ENCODE data around the gene NCR1.
"Not testable (repeated sequence)": the region's sequence is repeated elsewhere in the genome, so short reads cannot be mapped to it uniquely, and the experiment has no call there.

NCR1 gene

DNA sequence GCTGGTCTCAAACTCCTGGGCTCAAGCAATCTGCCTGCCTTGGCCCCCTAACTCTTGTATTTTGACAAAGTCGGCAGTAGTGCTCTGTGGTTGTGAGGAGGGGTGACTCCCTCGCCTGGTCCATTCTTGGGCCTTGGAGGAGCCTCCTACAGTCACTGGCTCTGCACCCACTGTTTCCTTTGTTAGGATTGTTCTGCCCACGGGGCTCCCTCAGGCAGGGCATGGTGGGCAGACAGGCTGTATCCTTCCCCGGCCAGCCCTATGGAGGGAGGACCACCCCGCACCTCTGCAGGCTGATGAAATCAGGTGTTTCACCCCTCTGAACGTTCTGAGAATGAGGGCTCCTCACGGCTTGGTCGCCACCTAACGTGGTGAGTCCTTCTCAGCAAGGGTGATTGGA lies 22.7 kb upstream of the NCR1 start:
- Histone ChIP-seq H3K4me3 (ENCODE audit: low read depth in 1 of 2, low read length in 2 of 2) (no peak overlapping the region), H3K27me3 (ENCODE audit: control insufficient read depth in 1 of 2, insufficient read depth in 2 of 2, low read length in 2 of 2) (no peaks in the 10 kb centered on the region), H3K9ac (ENCODE audit: low read depth in 1 of 2, low read length in 2 of 2) (no peak overlapping the region), H3K27ac (ENCODE audit: low read depth, low read length) (no peak overlapping the region), H3K9me3 (ENCODE audit: control insufficient read depth in 1 of 2, low read length in 2 of 2) (no peaks in the 10 kb centered on the region), H3K36me3 (ENCODE audit: control insufficient read depth in 1 of 2, insufficient read depth in 2 of 2, low read length in 2 of 2) (no peaks in the 10 kb centered on the region), H3K4me1 (ENCODE audit: control insufficient read depth in 1 of 2, insufficient read depth in 2 of 2, low read length in 2 of 2) (no peaks in the 10 kb centered on the region)

DNA sequence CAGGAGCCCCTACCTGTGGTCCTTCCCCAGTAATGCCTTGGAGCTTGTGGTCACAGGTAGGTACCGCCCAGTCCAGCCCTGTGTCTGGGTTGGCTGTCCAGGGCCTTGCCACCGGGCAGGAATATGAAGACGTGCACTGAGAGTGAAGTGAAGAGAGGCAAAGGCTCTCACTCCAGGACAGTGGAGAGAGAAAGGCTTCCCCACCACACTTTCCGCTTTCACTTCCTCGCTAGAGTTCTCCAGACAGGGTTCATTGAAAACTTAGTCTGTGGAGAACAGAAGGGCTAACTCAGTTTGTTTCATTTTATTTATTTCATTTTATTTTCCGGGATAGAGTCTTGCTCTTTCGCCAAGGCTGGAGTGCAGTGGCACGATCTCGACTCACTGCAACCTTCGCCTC lies 17.7 kb upstream of the NCR1 start:
- Histone ChIP-seq H3K27ac (ENCODE audit: low read depth, low read length) (no peak overlapping the region), H3K4me1 (ENCODE audit: control insufficient read depth in 1 of 2, insufficient read depth in 2 of 2, low read length in 2 of 2) (no peaks in the 10 kb centered on the region), H3K4me3 (ENCODE audit: low read depth in 1 of 2, low read length in 2 of 2) (no peak overlapping the region), H3K27me3 (ENCODE audit: control insufficient read depth in 1 of 2, insufficient read depth in 2 of 2, low read length in 2 of 2) (no peaks in the 10 kb centered on the region), H3K36me3 (ENCODE audit: control insufficient read depth in 1 of 2, insufficient read depth in 2 of 2, low read length in 2 of 2) (no peaks in the 10 kb centered on the region), H3K9me3 (ENCODE audit: control insufficient read depth in 1 of 2, low read length in 2 of 2) (peaks cover 0 to under 1% of the 10 kb centered on the region in 2 donors), H3K9ac (ENCODE audit: low read depth in 1 of 2, low read length in 2 of 2) (no peak overlapping the region)

DNA sequence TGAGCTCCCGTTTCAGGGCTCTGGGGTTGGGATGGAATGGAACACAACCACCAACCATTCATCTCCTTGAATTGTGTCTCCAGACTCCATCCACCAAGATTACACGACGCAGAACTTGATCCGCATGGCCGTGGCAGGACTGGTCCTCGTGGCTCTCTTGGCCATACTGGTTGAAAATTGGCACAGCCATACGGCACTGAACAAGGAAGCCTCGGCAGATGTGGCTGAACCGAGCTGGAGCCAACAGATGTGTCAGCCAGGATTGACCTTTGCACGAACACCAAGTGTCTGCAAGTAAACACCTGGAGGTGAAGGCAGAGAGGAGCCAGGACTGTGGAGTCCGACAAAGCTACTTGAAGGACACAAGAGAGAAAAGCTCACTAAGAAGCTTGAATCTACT lies 16.4 kb upstream of the NCR1 start:
- Histone ChIP-seq H3K4me1 (ENCODE audit: control insufficient read depth in 1 of 2, insufficient read depth in 2 of 2, low read length in 2 of 2) (no peaks in the 10 kb centered on the region), H3K4me3 (ENCODE audit: low read depth in 1 of 2, low read length in 2 of 2) (no peak overlapping the region), H3K36me3 (ENCODE audit: control insufficient read depth in 1 of 2, insufficient read depth in 2 of 2, low read length in 2 of 2) (no peaks in the 10 kb centered on the region), H3K27me3 (ENCODE audit: control insufficient read depth in 1 of 2, insufficient read depth in 2 of 2, low read length in 2 of 2) (no peaks in the 10 kb centered on the region), H3K9ac (ENCODE audit: low read depth in 1 of 2, low read length in 2 of 2) (no peak overlapping the region), H3K27ac (ENCODE audit: low read depth, low read length) (no peak overlapping the region), H3K9me3 (ENCODE audit: control insufficient read depth in 1 of 2, low read length in 2 of 2) (peaks cover 0 to 5% of the 10 kb centered on the region in 2 donors)

DNA sequence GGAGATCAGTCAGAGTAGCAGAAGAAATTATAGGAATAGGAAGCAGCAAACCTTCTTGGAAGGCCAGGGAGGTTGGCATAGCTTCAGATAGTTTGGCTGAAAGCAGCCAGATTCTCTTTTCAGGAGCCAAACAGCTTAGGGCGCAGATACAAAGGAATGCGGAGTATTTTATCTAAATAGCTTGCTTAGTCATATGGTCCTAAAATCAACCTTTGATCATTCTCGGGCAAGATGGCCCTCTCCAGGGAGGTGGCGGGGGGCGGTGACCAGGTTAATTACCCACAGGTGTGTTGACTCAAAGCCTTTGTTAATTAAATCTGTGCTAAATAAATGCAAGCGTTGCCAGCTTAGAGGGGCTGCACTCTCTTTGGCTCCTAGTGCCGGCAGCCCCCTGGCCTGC lies 12.5 kb upstream of the NCR1 start:
- H3K4me1 ChIP-seq (ENCODE audit: control insufficient read depth in 1 of 2, insufficient read depth in 2 of 2, low read length in 2 of 2): no peaks in the 10 kb centered on the region
- peaks cover 0 to 5% of the 10 kb centered on the region in 2 donors for H3K9me3 ChIP-seq (ENCODE audit: control insufficient read depth in 1 of 2, low read length in 2 of 2)
- H3K4me3 ChIP-seq (ENCODE audit: low read depth in 1 of 2, low read length in 2 of 2): no peak overlapping the region
- no peak overlapping the region for H3K9ac ChIP-seq (ENCODE audit: low read depth in 1 of 2, low read length in 2 of 2)
- H3K36me3 ChIP-seq (ENCODE audit: control insufficient read depth in 1 of 2, insufficient read depth in 2 of 2, low read length in 2 of 2): no peaks in the 10 kb centered on the region
- no peaks in the 10 kb centered on the region for H3K27me3 ChIP-seq (ENCODE audit: control insufficient read depth in 1 of 2, insufficient read depth in 2 of 2, low read length in 2 of 2)
- no peak overlapping the region for H3K27ac ChIP-seq (ENCODE audit: low read depth, low read length)

DNA sequence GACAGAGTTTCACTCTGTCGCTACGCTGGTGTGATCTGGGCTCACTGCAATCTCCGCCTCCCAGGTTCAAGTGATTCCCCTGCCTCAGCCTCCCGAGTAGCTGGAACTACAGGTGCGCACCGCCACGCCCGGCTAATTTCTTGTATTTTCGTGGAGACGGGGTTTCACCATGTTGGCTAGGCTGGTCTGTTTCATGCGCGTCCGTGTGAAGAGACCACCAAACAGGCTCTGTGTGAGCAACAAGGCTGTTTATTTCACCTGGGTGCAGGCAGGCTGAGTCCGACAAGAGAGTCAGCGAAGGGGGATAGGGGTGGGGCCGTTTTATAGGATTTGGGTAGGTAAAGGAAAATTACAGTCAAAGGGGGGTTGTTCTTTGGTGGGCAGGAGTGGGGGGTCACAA lies 11.8 kb upstream of the NCR1 start:
- H3K9ac ChIP-seq (ENCODE audit: low read depth in 1 of 2, low read length in 2 of 2); H3K4me3 ChIP-seq (ENCODE audit: low read depth in 1 of 2, low read length in 2 of 2); H3K27me3 ChIP-seq (ENCODE audit: control insufficient read depth in 1 of 2, insufficient read depth in 2 of 2, low read length in 2 of 2); H3K27ac ChIP-seq (ENCODE audit: low read depth, low read length); H3K36me3 ChIP-seq (ENCODE audit: control insufficient read depth in 1 of 2, insufficient read depth in 2 of 2, low read length in 2 of 2); H3K4me1 ChIP-seq (ENCODE audit: control insufficient read depth in 1 of 2, insufficient read depth in 2 of 2, low read length in 2 of 2); H3K9me3 ChIP-seq (ENCODE audit: control insufficient read depth in 1 of 2, low read length in 2 of 2): not testable (repeated sequence)

DNA sequence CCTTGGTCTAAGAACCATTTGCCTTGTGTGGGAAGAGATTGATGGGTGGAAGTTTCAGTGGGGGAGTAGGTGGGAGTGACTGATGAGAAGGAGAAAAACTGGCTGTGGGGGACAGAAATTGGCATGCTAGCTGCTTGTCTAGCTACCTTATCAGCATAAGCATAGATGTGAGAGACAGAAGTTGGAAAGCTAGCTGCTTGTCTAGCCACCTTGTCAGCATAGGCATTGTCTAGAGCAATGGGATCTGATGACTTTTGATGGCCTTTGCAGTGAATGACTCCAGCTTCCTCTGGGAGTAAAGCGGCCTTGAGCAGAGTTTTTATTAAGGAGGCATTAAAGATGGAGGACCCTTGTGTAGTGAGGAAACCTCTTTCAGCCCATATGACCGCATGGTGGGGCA lies 9.9 kb upstream of the NCR1 start:
- no peaks in the 10 kb centered on the region for H3K36me3 ChIP-seq (ENCODE audit: control insufficient read depth in 1 of 2, insufficient read depth in 2 of 2, low read length in 2 of 2)
- no peak overlapping the region for H3K27ac ChIP-seq (ENCODE audit: low read depth, low read length)
- H3K27me3 ChIP-seq (ENCODE audit: control insufficient read depth in 1 of 2, insufficient read depth in 2 of 2, low read length in 2 of 2): no peaks in the 10 kb centered on the region
- no peaks in the 10 kb centered on the region for H3K4me1 ChIP-seq (ENCODE audit: control insufficient read depth in 1 of 2, insufficient read depth in 2 of 2, low read length in 2 of 2)
- H3K4me3 ChIP-seq (ENCODE audit: low read depth in 1 of 2, low read length in 2 of 2): no peak overlapping the region
- no peak overlapping the region for H3K9ac ChIP-seq (ENCODE audit: low read depth in 1 of 2, low read length in 2 of 2)
- H3K9me3 ChIP-seq (ENCODE audit: control insufficient read depth in 1 of 2, low read length in 2 of 2): peaks cover 0 to 5% of the 10 kb centered on the region in 2 donors

GRCh38 chr19:54898685-54899084 lies 7.3 kb upstream of the NCR1 start:
- H3K27ac ChIP-seq (ENCODE audit: low read depth, low read length); H3K9ac ChIP-seq (ENCODE audit: low read depth in 1 of 2, low read length in 2 of 2); H3K4me3 ChIP-seq (ENCODE audit: low read depth in 1 of 2, low read length in 2 of 2); H3K4me1 ChIP-seq (ENCODE audit: control insufficient read depth in 1 of 2, insufficient read depth in 2 of 2, low read length in 2 of 2); H3K9me3 ChIP-seq (ENCODE audit: control insufficient read depth in 1 of 2, low read length in 2 of 2); H3K36me3 ChIP-seq (ENCODE audit: control insufficient read depth in 1 of 2, insufficient read depth in 2 of 2, low read length in 2 of 2); H3K27me3 ChIP-seq (ENCODE audit: control insufficient read depth in 1 of 2, insufficient read depth in 2 of 2, low read length in 2 of 2): not testable (repeated sequence)

GRCh38 chr19:54899646-54900045 lies 6.3 kb upstream of the NCR1 start:
- H3K9ac ChIP-seq (ENCODE audit: low read depth in 1 of 2, low read length in 2 of 2); H3K27me3 ChIP-seq (ENCODE audit: control insufficient read depth in 1 of 2, insufficient read depth in 2 of 2, low read length in 2 of 2): not testable (repeated sequence)

GRCh38 chr19:54901153-54901552 lies 4.8 kb upstream of the NCR1 start:
- H3K36me3 ChIP-seq (ENCODE audit: control insufficient read depth in 1 of 2, insufficient read depth in 2 of 2, low read length in 2 of 2); H3K4me3 ChIP-seq (ENCODE audit: low read depth in 1 of 2, low read length in 2 of 2); H3K9me3 ChIP-seq (ENCODE audit: control insufficient read depth in 1 of 2, low read length in 2 of 2); H3K4me1 ChIP-seq (ENCODE audit: control insufficient read depth in 1 of 2, insufficient read depth in 2 of 2, low read length in 2 of 2); H3K27ac ChIP-seq (ENCODE audit: low read depth, low read length); H3K9ac ChIP-seq (ENCODE audit: low read depth in 1 of 2, low read length in 2 of 2); H3K27me3 ChIP-seq (ENCODE audit: control insufficient read depth in 1 of 2, insufficient read depth in 2 of 2, low read length in 2 of 2): not testable (repeated sequence)

More at GRCh38 chr19:54899646-54900045, 6.3 kb upstream of the NCR1 start:
- not testable (repeated sequence) for H3K36me3 ChIP-seq (ENCODE audit: control insufficient read depth in 1 of 2, insufficient read depth in 2 of 2, low read length in 2 of 2); H3K9me3 ChIP-seq (ENCODE audit: control insufficient read depth in 1 of 2, low read length in 2 of 2); H3K4me1 ChIP-seq (ENCODE audit: control insufficient read depth in 1 of 2, insufficient read depth in 2 of 2, low read length in 2 of 2); H3K4me3 ChIP-seq (ENCODE audit: low read depth in 1 of 2, low read length in 2 of 2); H3K27ac ChIP-seq (ENCODE audit: low read depth, low read length)

- H3K4me3 ChIP-seq (ENCODE audit: low read depth in 1 of 2, low read length in 2 of 2): no peak overlapping the region
- peaks cover 0 to 3% of the 10 kb centered on the region in 2 donors for H3K27me3 ChIP-seq (ENCODE audit: control insufficient read depth in 1 of 2, insufficient read depth in 2 of 2, low read length in 2 of 2)
- H3K36me3 ChIP-seq (ENCODE audit: control insufficient read depth in 1 of 2, insufficient read depth in 2 of 2, low read length in 2 of 2): no peaks in the 10 kb centered on the region
- no peaks in the 10 kb centered on the region for H3K4me1 ChIP-seq (ENCODE audit: control insufficient read depth in 1 of 2, insufficient read depth in 2 of 2, low read length in 2 of 2)
- H3K9ac ChIP-seq (ENCODE audit: low read depth in 1 of 2, low read length in 2 of 2): no peak overlapping the region
- H3K27ac ChIP-seq (ENCODE audit: low read depth, low read length): no peak overlapping the region
- no peaks in the 10 kb centered on the region for H3K9me3 ChIP-seq (ENCODE audit: control insufficient read depth in 1 of 2, low read length in 2 of 2)
These were observed 3.9 kb upstream of the NCR1 start for GRCh38 chr19:54902061-54902460.

DNA sequence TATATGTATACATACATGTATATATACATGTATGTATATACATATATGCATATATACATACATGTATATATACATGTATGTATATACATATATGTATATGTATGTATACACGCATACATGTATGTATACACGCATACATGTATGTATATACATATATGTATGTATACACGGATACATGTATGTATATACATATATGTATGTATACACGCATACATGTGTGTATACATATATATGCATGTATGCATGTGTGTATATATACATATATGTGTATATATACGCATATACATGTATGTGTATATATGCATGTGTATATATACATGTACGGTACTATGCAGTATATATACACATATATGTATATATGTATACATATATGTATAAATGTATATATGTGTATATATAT lies 2.6 kb upstream of the NCR1 start:
- Histone ChIP-seq H3K4me3 (ENCODE audit: low read depth in 1 of 2, low read length in 2 of 2) (no peak overlapping the region), H3K9me3 (ENCODE audit: control insufficient read depth in 1 of 2, low read length in 2 of 2) (no peaks in the 10 kb centered on the region), H3K36me3 (ENCODE audit: control insufficient read depth in 1 of 2, insufficient read depth in 2 of 2, low read length in 2 of 2) (no peaks in the 10 kb centered on the region), H3K4me1 (ENCODE audit: control insufficient read depth in 1 of 2, insufficient read depth in 2 of 2, low read length in 2 of 2) (no peaks in the 10 kb centered on the region), H3K9ac (ENCODE audit: low read depth in 1 of 2, low read length in 2 of 2) (no peak overlapping the region), H3K27ac (ENCODE audit: low read depth, low read length) (no peak overlapping the region), H3K27me3 (ENCODE audit: control insufficient read depth in 1 of 2, insufficient read depth in 2 of 2, low read length in 2 of 2) (peaks cover 0 to 3% of the 10 kb centered on the region in 2 donors)

All from duodenal mucosa (tissue), 2 donors.